ENCODE measurements around the gene FAR2.

GRCh38 chr12:29230800-29231560 lies 81.9 kb downstream of the FAR2 start:
- TF ChIP-seq CTCF (conservative IDR thresholded peaks at IDR 0.05; ENCODE audit: low read depth, low read length) (no peak), EZH2 (IDR thresholded peaks at IDR 0.05; ENCODE audit: borderline replicate concordance, low read depth, low read length, poor library complexity, severe bottlenecking) (no peak)
